T47D (cell line): ENCODE results near the gene C6orf163.

Experiments
- DNase-seq, 2 experiments: peaks; one replicate each; pipeline versions ENCODE4 v3.0.0 to v3.0.0-alpha.2; 2011 to 2012; ENCODE audit warnings: low read depth in 1 of 2, low spot score in 1 of 2
- JUND ChIP-seq: IDR thresholded peaks from 2 replicates; pipeline ENCODE4 v1.6.1; 2012; ENCODE audit warnings: low read depth
- in situ Hi-C: cut with HindIII; loops from 2 replicates; pipeline ENCODE4 v1.10.0; 2016; ENCODE audit warnings: low sequenced_read_pairs, low pct_unique_long_range_greater_than_20kb

Gene C6orf163

DNA sequence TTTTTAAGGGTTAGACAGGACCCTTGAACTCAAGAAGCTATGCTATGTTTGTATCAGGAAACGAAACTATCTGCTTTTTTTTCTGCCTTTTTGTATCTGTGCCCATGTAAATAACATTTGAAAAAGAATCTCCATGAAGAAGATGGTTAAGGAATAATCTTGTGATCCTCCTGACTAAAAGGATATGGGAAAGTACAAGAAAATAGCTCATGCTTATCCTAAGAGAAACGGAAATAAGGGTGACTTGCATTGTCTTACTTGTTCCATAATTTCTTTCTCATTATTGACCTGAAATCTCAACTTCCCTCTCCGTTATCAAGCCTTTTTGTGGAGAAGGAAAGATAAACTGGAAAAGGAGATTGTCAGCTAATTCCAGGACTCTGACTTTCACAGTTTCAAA is 57.2 kb downstream of the C6orf163 start:
- in situ Hi-C loops = no loop called here
- no peak for DNase-seq
- TF ChIP-seq JUND = no peak

DNA sequence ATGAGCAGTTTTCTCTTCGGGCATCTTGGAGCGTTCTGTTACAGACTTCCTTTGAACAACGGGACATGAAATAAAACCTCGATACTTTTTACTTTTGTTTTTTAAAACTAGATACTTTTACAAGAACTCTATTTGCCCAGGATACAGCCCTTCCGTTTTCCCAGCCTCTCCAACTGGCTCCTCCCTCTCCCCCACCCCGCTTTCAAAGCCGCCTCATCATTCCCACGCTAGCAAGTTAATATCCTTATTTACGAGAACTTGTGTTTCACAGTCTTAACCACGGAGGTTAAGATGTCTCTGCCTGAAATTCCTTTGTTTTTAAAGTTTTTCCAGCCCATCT is 62.9 kb downstream of the C6orf163 start:
- no peak for TF ChIP-seq JUND
- no peak for DNase-seq

DNA sequence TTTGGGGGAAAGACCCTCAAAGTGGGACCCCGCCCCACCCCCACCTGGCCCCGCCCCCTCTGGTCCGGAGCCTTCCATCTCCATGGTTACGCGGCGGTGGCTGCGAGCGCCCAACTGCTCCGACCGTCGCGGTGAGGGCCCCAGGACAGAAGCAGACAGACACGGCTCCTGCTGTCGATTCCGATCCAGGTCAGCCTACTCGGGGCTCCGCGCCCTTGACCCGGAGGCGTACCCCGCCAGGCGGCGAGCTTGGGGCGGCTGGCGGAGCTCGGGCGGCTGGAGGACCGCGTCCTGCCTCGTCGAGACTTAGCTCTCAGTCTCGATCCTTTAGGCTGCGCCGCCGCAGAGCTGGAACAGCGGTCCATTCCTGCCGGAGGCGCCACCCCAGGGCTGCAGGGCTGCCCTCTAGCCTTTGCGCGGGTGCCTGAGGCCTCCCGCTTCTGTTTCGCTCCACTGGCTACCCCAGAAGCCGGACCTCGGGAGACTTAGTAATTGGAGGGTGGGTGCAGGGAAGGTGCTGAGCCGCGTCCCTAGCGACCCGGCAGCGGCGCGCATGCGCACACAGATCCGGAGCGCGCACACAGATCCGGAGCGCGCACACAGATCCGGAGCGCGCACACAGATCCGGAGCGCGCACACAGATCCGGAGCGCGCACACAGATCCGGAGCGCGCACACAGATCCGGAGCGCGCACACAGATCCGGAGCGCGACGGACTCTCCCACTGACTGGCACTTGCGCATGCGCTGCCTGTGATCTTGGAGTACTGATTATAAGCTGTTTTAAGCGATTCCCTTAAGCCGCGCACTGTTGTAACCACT is 63.5 kb downstream of the C6orf163 start, which contains the start of gene CFAP206:
Gene CFAP206 (plus strand): TSS at position 72 of the 820 bp plus-strand sequence. CDS start 1,868 bp downstream, outside the sequence.
- TF ChIP-seq JUND = no peak
- in situ Hi-C loops = no loop called here
- DNase-seq = peak; percentile 52 to 85

More for the DNA sequence above, 62.9 kb downstream of the C6orf163 start:
- in situ Hi-C loops = no loop called here

DNA sequence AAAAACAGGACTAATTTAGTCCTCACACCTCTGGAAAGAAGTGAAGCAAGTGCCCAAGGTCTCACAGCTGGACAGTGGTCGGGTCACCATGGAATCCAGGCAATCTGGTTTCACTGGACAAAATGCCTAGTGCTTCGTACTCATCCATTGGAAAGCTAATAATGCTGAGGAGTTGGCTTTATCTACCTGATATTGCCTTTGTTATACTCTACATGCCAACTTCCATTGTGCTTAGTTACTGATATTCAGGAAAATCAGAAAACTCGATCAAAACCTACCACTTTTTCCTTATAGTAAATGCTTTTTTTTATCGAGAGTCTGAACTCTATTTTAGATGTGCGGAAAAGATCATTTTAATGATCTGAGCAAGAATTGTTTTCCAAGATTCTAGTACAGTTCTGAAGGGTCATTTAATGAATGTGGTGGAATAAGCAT is 64.1 kb downstream of the C6orf163 start:
- DNase-seq = no peak
- no peak for TF ChIP-seq JUND
- in situ Hi-C loops = no loop called here
